HFFc6 (cell line): Measurements from ENCODE around the gene SLC25A25. TPM values are rescaled to one million over a fixed set of nuclear protein-coding genes. Genes with fewer than 3 reads are reported as not detected.

Experiments used
- DNase-seq: peaks from one replicate; pipeline ENCODE4 v3.0.0-alpha.2; 2018
- H3K27ac Mint-ChIP-seq: 2 replicates; pipeline ENCODE4 v1.8.0; 2020; ENCODE audit warnings: mild to moderate bottlenecking, mixed read lengths
- H3K27me3 Mint-ChIP-seq: 2 replicates; pipeline ENCODE4 v1.8.0; 2021; ENCODE audit warnings: mild to moderate bottlenecking, moderate library complexity, mixed read lengths; ENCODE audit not compliant: insufficient read depth
- H3K36me3 Mint-ChIP-seq: 2 replicates; pipeline ENCODE4 v1.8.0; 2021; ENCODE audit warnings: low read depth, mixed read lengths
- H3K4me1 Mint-ChIP-seq: 2 replicates; pipeline ENCODE4 v1.8.0; 2020; ENCODE audit warnings: low read depth, mixed read lengths
- H3K4me3 Mint-ChIP-seq: 2 replicates; pipeline ENCODE4 v1.8.0; 2020; ENCODE audit warnings: mild to moderate bottlenecking, moderate library complexity, mixed read lengths
- H3K9me3 Mint-ChIP-seq: 2 replicates; pipeline ENCODE4 v1.8.0; 2020; ENCODE audit warnings: mild to moderate bottlenecking, mixed read lengths
- total RNA-seq, 6 experiments: library from RNA; stranded (reverse); fragmentation: NEBNext Ultra II Directional; extraction: Animal tissue kit (Norgen Biotek cat#: 25700); gene quantifications; 2 replicates in 1 of 6; 3 replicates in 5 of 6; pipeline ENCODE4 v1.2.3, GENCODE V29; 2021
- TF ChIP-seq, protein P1 (sequence below): fragments of 200-600 bp; sonication (generic); IDR thresholded peaks from 2 replicates; pipeline ENCODE4 v1.5.0; 2021; ENCODE audit warnings: antibody characterized with exemption, mild to moderate bottlenecking

The SLC25A25 gene
- total RNA-seq, 6 experiments from 2014 or later = 16.5 to 20.7 (median 18.4) TPM

- no peak overlapping the region for H3K4me3 Mint-ChIP-seq
- peaks cover 7% of the 10 kb centered on the region; the same call in 1 of the 2 replicates for H3K27me3 Mint-ChIP-seq
- no peaks in the 10 kb centered on the region for H3K36me3 Mint-ChIP-seq
- no peak overlapping the region for H3K27ac Mint-ChIP-seq
- TF ChIP-seq, protein P1, sequence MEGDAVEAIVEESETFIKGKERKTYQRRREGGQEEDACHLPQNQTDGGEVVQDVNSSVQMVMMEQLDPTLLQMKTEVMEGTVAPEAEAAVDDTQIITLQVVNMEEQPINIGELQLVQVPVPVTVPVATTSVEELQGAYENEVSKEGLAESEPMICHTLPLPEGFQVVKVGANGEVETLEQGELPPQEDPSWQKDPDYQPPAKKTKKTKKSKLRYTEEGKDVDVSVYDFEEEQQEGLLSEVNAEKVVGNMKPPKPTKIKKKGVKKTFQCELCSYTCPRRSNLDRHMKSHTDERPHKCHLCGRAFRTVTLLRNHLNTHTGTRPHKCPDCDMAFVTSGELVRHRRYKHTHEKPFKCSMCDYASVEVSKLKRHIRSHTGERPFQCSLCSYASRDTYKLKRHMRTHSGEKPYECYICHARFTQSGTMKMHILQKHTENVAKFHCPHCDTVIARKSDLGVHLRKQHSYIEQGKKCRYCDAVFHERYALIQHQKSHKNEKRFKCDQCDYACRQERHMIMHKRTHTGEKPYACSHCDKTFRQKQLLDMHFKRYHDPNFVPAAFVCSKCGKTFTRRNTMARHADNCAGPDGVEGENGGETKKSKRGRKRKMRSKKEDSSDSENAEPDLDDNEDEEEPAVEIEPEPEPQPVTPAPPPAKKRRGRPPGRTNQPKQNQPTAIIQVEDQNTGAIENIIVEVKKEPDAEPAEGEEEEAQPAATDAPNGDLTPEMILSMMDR = no peak
- H3K9me3 Mint-ChIP-seq = no peaks in the 10 kb centered on the region
- peaks cover 15% of the 10 kb centered on the region for H3K4me1 Mint-ChIP-seq
- DNase-seq = no peak
Observed at GRCh38 chr9:128047231-128047630, 20.8 kb upstream of the SLC25A25 start.

GRCh38 chr9:128048663-128049062 is 19.4 kb upstream of the SLC25A25 start:
- H3K4me3 Mint-ChIP-seq = no peak overlapping the region
- peaks cover 7% of the 10 kb centered on the region; the same call in 1 of the 2 replicates for H3K27me3 Mint-ChIP-seq
- TF ChIP-seq, protein P1 = no peak
- H3K4me1 Mint-ChIP-seq = peaks cover 15% of the 10 kb centered on the region
- DNase-seq = no peak
- H3K9me3 Mint-ChIP-seq = no peaks in the 10 kb centered on the region
- H3K27ac Mint-ChIP-seq = no peak overlapping the region
- H3K36me3 Mint-ChIP-seq = no peaks in the 10 kb centered on the region

DNA sequence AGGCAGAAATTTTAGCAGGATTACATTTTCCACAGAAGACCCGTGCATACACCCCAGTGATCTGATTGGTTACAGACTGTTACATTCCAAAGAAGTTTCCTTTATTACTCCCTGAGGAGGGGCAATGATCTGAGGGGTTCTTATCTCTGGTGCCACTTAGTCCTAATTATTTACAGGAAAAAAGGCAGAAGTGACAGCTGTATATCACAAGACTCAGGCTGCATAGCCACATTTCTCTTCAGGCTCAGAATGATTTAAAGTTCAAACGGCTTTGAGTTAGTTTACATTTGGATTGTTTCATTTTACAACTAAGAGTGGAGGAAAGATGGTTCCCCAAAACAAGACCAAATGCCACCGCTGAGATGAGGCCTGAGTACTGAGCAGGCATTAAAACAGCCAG is 18.2 kb upstream of the SLC25A25 start:
- H3K27ac Mint-ChIP-seq = no peak overlapping the region

DNA sequence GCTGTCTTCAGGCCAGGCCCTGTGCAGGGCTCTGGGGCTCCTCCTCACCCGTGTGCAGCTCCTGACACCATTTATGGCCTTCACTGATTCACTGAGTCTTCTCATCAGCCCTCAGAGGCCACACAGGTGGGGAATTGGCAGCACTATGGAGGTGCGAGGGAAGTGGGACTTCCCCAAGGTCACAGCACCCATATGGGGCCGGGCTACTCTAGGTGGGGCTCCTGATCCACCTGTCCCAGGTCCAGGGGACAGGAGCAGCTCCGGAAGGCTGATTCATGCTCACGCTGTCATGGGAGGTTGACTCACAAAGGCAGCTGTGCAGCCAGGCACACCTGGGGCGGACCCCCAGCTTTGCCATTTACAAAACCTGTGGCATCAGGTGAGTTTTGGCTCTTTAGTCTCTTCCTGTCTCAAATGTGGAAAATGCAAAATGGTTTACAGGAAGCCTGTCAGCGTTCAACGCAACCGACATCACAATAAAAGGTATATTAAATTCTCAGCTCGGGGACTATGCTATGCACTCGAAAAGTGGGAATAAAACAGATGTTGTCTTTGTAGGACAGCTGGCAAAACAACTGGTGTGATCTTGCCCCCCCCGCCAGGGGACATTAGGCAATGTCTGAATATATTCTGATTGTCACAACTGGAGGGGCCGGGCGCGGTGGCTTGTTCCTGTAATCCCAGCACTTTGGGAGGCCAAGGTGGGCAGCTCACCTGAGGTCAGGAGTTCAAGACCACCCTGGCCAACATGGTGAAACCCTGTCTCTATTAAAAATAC is 15.9 kb upstream of the SLC25A25 start:
- H3K4me1 Mint-ChIP-seq = peaks cover 15% of the 10 kb centered on the region
- no peak for DNase-seq
- H3K27ac Mint-ChIP-seq = no peak overlapping the region
- H3K36me3 Mint-ChIP-seq = no peaks in the 10 kb centered on the region
- H3K9me3 Mint-ChIP-seq = no peaks in the 10 kb centered on the region
- peaks cover 4% of the 10 kb centered on the region for H3K27me3 Mint-ChIP-seq
- TF ChIP-seq, protein P1 = no peak
- H3K4me3 Mint-ChIP-seq = no peak overlapping the region

More for the DNA sequence above, 18.2 kb upstream of the SLC25A25 start:
- H3K9me3 Mint-ChIP-seq = no peaks in the 10 kb centered on the region
- H3K36me3 Mint-ChIP-seq = no peaks in the 10 kb centered on the region
- H3K4me1 Mint-ChIP-seq = peaks cover 15% of the 10 kb centered on the region
- TF ChIP-seq, protein P1 = no peak
- no peak for DNase-seq
- no peak overlapping the region for H3K4me3 Mint-ChIP-seq
- H3K27me3 Mint-ChIP-seq = peaks cover 4% of the 10 kb centered on the region

- Mint-ChIP-seq H3K9me3 (no peaks in the 10 kb centered on the region), H3K27me3 (peaks cover under 1% of the 10 kb centered on the region)
- TF ChIP-seq, protein P1 = no peak
Observed at GRCh38 chr9:128053560-128053959, 14.5 kb upstream of the SLC25A25 start.

More at GRCh38 chr9:128053560-128053959, 14.5 kb upstream of the SLC25A25 start:
- H3K27ac Mint-ChIP-seq = no peak overlapping the region
- no peak overlapping the region for H3K4me3 Mint-ChIP-seq
- H3K4me1 Mint-ChIP-seq = peaks cover 21% of the 10 kb centered on the region
- H3K36me3 Mint-ChIP-seq = no peaks in the 10 kb centered on the region
- no peak for DNase-seq
